ENCODE results near the gene PLCH1. TPM values are rescaled to one million over a fixed set of nuclear protein-coding genes. Genes with fewer than 3 reads are reported as not detected.

Gene PLCH1
- total and polyA plus RNA-seq, 9 donors, result 0.04 to 6.3 (median 0.79) TPM

- no peak for DNase-seq
- H3K27ac ChIP-seq, result no peak overlapping the region
- no peaks in the 10 kb centered on the region for H3K27me3 ChIP-seq
- intact Hi-C loops (cut with DNase I), result no loop called here
- TF ChIP-seq POLR2A (IDR thresholded peaks at IDR 0.05) (no peak), CTCF (IDR thresholded peaks at IDR 0.05) (no peak), EP300 (IDR thresholded peaks at IDR 0.05) (no peak)
- no peaks in the 10 kb centered on the region for H3K36me3 ChIP-seq
- H3K9me3 ChIP-seq, result peaks cover 0 to 7% of the 10 kb centered on the region in 2 donors
- H3K4me3 ChIP-seq, result no peak overlapping the region
- no peaks in the 10 kb centered on the region for H3K4me1 ChIP-seq (ENCODE audit: insufficient read depth)
These were observed 33.6 kb upstream of the PLCH1 start for GRCh38 chr3:155778462-155778861.

- H3K27ac ChIP-seq, result no peak overlapping the region
- H3K9me3 ChIP-seq, result peaks cover 0 to 5% of the 10 kb centered on the region in 2 donors
- no peak overlapping the region for H3K4me3 ChIP-seq
- 88 to 97% (median 96%) methylated on average over 1 of the region's 1 CpG for WGBS, 3 donors
- intact Hi-C loops (cut with DNase I), result no loop called here
- H3K36me3 ChIP-seq, result no peaks in the 10 kb centered on the region
- H3K27me3 ChIP-seq, result no peaks in the 10 kb centered on the region
- no peaks in the 10 kb centered on the region for H3K4me1 ChIP-seq (ENCODE audit: insufficient read depth)
- DNase-seq, result no peak
- TF ChIP-seq POLR2A (IDR thresholded peaks at IDR 0.05) (no peak), CTCF (IDR thresholded peaks at IDR 0.05) (no peak), EP300 (IDR thresholded peaks at IDR 0.05) (no peak)
These were observed 27.9 kb upstream of the PLCH1 start for GRCh38 chr3:155772801-155773200.

- Histone ChIP-seq H3K36me3 (no peaks in the 10 kb centered on the region), H3K27me3 (no peaks in the 10 kb centered on the region), H3K4me3 (no peak overlapping the region), H3K9me3 (peaks cover 0 to 5% of the 10 kb centered on the region in 2 donors), H3K27ac (no peak overlapping the region), H3K4me1 (ENCODE audit: insufficient read depth) (no peaks in the 10 kb centered on the region)
- no peak for DNase-seq
- intact Hi-C loops (cut with DNase I), result no loop called here
- no peak for TF ChIP-seq CTCF (IDR thresholded peaks at IDR 0.05)
- WGBS, 3 donors, result 87 to 99% (median 95%) methylated on average over 6 of the region's 6 CpGs
These were observed 26.3 kb upstream of the PLCH1 start for GRCh38 chr3:155771126-155771525.

GRCh38 chr3:155766206-155766605 is 21.3 kb upstream of the PLCH1 start:
- DNase-seq, result no peak
- Histone ChIP-seq H3K4me3 (no peak overlapping the region), H3K4me1 (ENCODE audit: insufficient read depth) (no peaks in the 10 kb centered on the region), H3K27me3 (no peaks in the 10 kb centered on the region), H3K9me3 (peaks cover 0 to 5% of the 10 kb centered on the region in 2 donors), H3K27ac (no peak overlapping the region), H3K36me3 (no peaks in the 10 kb centered on the region)
- WGBS, 3 donors, result 92 to 100% (median 100%) methylated on average over 1 of the region's 1 CpG
- intact Hi-C loops (cut with DNase I), result no loop called here
- TF ChIP-seq CTCF (IDR thresholded peaks at IDR 0.05), result no peak
- no peak for TF ChIP-seq POLR2A (IDR thresholded peaks at IDR 0.05)
- TF ChIP-seq EP300 (IDR thresholded peaks at IDR 0.05), result no peak

All from ovary (tissue), 9 donors.